RKO (cell line): ENCODE data around the gene CDC42EP3.
A peak's percentile ranks its signal among the peaks of the same experiment; 100 is the strongest.

ENCODE experiments used
- DNase-seq: peaks from one replicate; pipeline ENCODE4 v3.0.0-alpha.2; 2016; ENCODE audit warnings: low spot score

The CDC42EP3 gene

DNA sequence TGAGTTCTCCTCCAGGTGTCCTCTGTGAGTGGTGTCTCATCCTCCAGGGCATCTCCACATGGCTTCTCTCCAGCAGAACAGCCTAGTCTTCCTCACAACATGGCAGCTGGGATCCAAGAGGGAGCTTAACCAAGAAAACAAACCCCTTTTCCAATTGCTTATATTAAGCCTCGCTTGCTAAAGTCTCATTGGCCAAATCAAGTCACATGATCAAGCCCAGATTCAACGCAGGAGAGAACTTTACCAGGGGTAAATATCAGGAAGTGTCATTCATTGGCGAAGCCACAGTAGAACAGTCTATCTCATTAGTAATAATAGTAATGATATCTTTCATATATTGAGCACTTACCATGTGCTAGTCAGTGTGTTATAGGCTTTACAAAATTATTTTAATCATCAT is 53.1 kb downstream of the CDC42EP3 start:
- DNase-seq = no peak

- no peak for DNase-seq
Measured at GRCh38 chr2:37617119-37617892, 54.1 kb downstream of the CDC42EP3 start.

- no peak for DNase-seq
Measured at GRCh38 chr2:37616677-37617005, 54.8 kb downstream of the CDC42EP3 start.

GRCh38 chr2:37615804-37616676 is 55.4 kb downstream of the CDC42EP3 start:
- no peak for DNase-seq

- DNase-seq = peak; percentile 54
Measured at GRCh38 chr2:37614061-37614738, 57.2 kb downstream of the CDC42EP3 start.

DNA sequence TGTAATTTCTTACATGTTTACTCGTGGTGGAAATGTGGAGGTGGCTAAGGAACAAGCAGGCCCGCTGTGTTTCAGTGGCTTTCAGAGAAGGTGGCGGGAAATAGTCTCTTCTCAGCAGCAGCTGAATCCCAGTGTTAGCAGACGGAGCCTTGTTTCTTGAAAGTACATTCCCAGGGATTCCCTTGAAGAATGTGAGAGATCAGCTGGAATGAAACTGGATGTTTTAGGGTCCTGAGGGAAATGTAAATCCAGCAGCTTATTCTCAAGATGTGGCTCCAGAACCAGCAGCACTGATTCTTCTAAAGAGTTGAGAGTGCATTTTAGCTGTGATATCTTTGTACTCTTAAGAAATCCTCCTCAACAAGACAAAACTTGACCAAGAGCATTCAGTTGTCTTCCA is 59.1 kb downstream of the CDC42EP3 start:
- DNase-seq = no peak

DNA sequence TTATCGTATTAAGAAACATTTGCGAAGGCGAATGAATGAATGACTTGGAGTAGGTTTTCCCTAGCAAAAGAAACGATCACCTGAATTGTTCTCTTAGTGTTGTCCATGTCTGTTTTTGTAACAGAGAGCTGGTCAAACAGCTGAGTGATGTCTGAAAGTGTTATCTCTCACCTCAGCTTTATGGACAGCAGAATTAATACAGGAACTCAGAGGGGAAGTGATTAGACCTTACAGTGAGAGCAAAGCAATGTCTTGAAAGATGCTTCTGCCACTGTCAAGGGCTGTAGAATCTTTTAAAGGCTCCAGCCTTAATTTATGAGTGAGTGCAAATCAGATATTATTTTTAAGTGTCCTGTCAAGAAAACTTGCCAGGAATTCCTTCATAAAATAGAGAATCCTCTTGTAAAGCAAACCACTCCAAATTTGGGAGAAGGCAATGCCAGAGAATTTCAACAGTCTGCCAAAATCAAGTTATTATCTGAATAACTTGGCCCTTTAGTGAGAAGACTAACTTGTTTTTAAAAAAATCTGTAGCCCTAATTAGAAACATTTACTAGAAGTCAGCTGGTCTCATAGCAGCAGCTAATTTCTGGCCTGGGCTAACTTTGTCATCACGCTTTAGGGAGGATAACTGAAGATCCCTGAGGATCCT is 60.7 kb downstream of the CDC42EP3 start:
- DNase-seq = no peak

DNA sequence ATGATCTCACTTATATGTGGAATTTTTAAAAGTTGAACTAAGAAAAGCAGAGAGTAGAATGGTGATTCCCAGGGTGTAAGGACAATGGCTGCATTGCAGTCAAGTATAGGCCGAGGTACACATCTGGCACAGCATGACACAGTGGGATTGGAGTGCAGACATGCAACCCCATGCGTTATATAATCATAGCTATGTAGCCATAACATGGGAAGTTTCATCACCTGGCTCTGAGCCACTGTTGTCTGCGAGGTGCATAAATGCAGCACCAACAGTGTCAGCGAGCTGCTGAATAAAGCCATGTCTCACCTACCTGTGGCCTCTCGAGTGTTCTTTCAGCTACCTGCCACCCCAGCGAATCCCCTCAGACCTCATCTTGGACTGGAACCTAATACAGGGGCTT is 61.7 kb downstream of the CDC42EP3 start:
- DNase-seq = no peak

GRCh38 chr2:37604716-37605115 is 66.7 kb downstream of the CDC42EP3 start:
- no peak for DNase-seq

DNA sequence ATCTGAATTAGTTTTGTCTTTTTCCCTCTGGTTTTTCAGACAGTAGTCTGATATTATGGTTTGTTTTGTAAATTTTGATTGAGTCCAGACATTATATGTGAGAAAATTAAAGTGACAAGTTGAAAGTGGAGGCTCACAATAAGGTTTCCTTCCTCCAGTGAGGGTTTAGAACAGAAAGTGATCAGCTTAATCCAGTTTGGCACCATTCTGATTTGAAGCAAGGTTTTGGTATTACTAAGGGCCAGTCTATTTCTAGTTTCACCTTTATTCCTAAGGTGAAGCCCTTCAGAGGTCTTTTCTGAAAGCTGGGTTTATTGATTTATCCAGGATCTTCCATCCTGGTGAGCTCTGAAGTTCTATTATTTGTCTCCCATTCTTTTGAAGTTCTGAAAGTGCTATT is 68.7 kb downstream of the CDC42EP3 start:
- DNase-seq = no peak

- no peak for DNase-seq
Measured at GRCh38 chr2:37602040-37602439, 69.4 kb downstream of the CDC42EP3 start.

DNA sequence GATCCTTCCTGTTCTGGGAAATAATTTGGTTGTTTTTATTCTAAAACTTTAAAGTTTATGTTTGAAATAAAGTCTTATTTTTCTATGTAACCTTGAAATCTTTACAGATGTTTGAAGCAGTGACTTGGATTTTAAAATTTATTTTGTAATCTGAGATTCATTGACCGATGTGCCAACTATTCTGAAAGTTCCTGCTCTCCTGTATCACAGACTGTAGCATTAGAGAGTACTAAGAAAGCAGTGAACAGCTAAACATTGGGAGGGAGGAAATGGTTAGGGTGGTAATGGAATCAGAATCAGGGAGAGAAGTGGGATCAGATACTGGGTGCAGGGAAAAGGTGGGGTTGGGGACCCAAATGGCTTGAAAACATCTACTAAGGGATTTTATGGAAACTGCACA is 69.9 kb downstream of the CDC42EP3 start:
- DNase-seq = no peak

DNA sequence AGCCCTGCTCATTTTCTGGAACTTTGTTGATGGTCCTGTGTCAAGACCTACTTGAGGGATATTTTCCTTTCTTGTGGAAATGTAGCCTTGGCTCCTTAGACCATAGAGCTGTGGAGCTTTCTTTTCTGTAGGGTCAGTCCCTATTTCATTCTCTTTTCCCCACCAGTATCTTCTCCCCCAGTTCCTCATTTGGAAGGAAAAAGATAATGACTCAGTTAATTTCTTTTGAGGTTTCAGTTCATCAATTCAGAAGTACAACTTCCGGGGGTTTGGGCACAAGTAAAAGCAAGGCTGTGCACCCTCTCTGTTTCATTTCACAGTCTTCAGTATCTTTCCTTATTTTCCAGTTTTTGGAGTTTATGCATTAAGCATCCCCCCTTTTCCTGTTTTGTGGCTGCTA is 70.7 kb downstream of the CDC42EP3 start:
- DNase-seq = no peak

- DNase-seq = no peak
Measured at GRCh38 chr2:37599688-37600525, 71.5 kb downstream of the CDC42EP3 start.

- no peak for DNase-seq
Measured at GRCh38 chr2:37593694-37594093, 77.7 kb downstream of the CDC42EP3 start.

GRCh38 chr2:37593024-37593423 is 78.4 kb downstream of the CDC42EP3 start:
- no peak for DNase-seq
